SU-DHL-6 (cell line): Measurements from ENCODE around the gene SAXO1.

Experiments used
- H2AFZ ChIP-seq: fragments of 200-600 bp; sonication (generic); 2 replicates; pipeline ENCODE4 v1.6.1; 2014; ENCODE audit warnings: low read depth, mild to moderate bottlenecking, moderate library complexity, mixed read lengths, antibody characterized with exemption, low read length; ENCODE audit not compliant: severe bottlenecking
- H3F3A ChIP-seq: fragments of 200-600 bp; shearing (Covaris generic); 2 replicates; pipeline ENCODE4 v1.6.0; 2016; ENCODE audit warnings: antibody characterized with exemption, mild to moderate bottlenecking; ENCODE audit not compliant: insufficient read depth
- H3K27ac ChIP-seq: fragments of 200-600 bp; sonication (generic); 2 replicates; pipeline ENCODE4 v1.5.1; 2016; ENCODE audit warnings: low read depth, mild to moderate bottlenecking, low read length, moderate library complexity, mixed read lengths
- H3K27me3 ChIP-seq: fragments of 200-600 bp; sonication (generic), shearing (Covaris generic); 2 replicates; pipeline ENCODE4 v1.6.0; 2014; ENCODE audit warnings: mild to moderate bottlenecking, low read length
- H3K36me3 ChIP-seq: fragments of 200-600 bp; sonication (generic); 2 replicates; pipeline ENCODE4 v1.6.1; 2014; ENCODE audit warnings: mild to moderate bottlenecking, low read length, mixed read lengths
- H3K4me2 ChIP-seq: fragments of 300-600, 200-600 bp; shearing (Covaris generic), sonication (generic); 2 replicates; pipeline ENCODE4 v1.6.0; 2014; ENCODE audit warnings: low read length, low read depth, mild to moderate bottlenecking; ENCODE audit not compliant: poor library complexity, severe bottlenecking
- H3K4me3 ChIP-seq: fragments of 200-600 bp; sonication (generic); 2 replicates; pipeline ENCODE4 v1.5.1; 2014; ENCODE audit warnings: antibody characterized with exemption, low read length, mild to moderate bottlenecking, mixed read lengths; ENCODE audit not compliant: insufficient read depth, poor library complexity, severe bottlenecking
- H3K79me2 ChIP-seq: fragments of 200-600 bp; sonication (generic); 2 replicates; pipeline ENCODE4 v1.6.1; 2014; ENCODE audit warnings: mild to moderate bottlenecking, low read length, moderate library complexity; ENCODE audit not compliant: insufficient read depth
- H3K9ac ChIP-seq: fragments of 200-600 bp; sonication (generic); 2 replicates; pipeline ENCODE4 v1.7.0; 2014; ENCODE audit warnings: mild to moderate bottlenecking, low read length
- H3K9me2 ChIP-seq: fragments of 200-600 bp; sonication (generic); replicated peaks from 2 replicates; pipeline ENCODE4 v1.6.1; 2014; ENCODE audit warnings: low read length; ENCODE audit not compliant: insufficient read depth
- H3K9me3 ChIP-seq: fragments of 200-600 bp; sonication (generic); 2 replicates; pipeline ENCODE4 v1.6.1; 2014; ENCODE audit warnings: low read length, mixed read lengths; ENCODE audit not compliant: insufficient read depth
- H4K20me1 ChIP-seq: fragments of 200-600 bp; sonication (generic); 2 replicates; pipeline ENCODE4 v1.6.1; 2014; ENCODE audit warnings: low read depth, mild to moderate bottlenecking, antibody characterized with exemption, low read length, moderate library complexity, mixed read lengths
- EZH2phosphoT487 ChIP-seq: fragments of 200-600 bp; sonication (generic), shearing (Covaris generic); conservative IDR thresholded peaks from 2 replicates; pipeline ENCODE4 v1.6.1; 2018; ENCODE audit warnings: mild to moderate bottlenecking, antibody characterized with exemption, low read length, moderate library complexity, mixed read lengths
- TF ChIP-seq, protein P1 (sequence below): fragments of 200-600 bp; sonication (generic); IDR thresholded peaks from one replicate; pipeline ENCODE4 v1.5.1; 2017; ENCODE audit warnings: antibody characterized with exemption, mild to moderate bottlenecking, low read length, moderate library complexity; ENCODE audit not compliant: insufficient read depth, poor library complexity, severe bottlenecking

SAXO1 gene

GRCh38 chr9:18889550-18889949 lies 143.5 kb downstream of the SAXO1 start:
- Histone ChIP-seq H3F3A (no peaks in the 10 kb centered on the region), H3K9me3 (no peaks in the 10 kb centered on the region), H3K36me3 (no peaks in the 10 kb centered on the region), H3K27ac (no peak overlapping the region), H3K4me2 (no peak overlapping the region), H3K79me2 (no peaks in the 10 kb centered on the region), H4K20me1 (no peaks in the 10 kb centered on the region), H3K27me3 (no peaks in the 10 kb centered on the region), H2AFZ (no peak overlapping the region), H3K9ac (no peak overlapping the region), H3K4me3 (no peak overlapping the region), H3K9me2 (no peaks in the 10 kb centered on the region)
- TF ChIP-seq EZH2phosphoT487, result no peak
- TF ChIP-seq, protein P1, sequence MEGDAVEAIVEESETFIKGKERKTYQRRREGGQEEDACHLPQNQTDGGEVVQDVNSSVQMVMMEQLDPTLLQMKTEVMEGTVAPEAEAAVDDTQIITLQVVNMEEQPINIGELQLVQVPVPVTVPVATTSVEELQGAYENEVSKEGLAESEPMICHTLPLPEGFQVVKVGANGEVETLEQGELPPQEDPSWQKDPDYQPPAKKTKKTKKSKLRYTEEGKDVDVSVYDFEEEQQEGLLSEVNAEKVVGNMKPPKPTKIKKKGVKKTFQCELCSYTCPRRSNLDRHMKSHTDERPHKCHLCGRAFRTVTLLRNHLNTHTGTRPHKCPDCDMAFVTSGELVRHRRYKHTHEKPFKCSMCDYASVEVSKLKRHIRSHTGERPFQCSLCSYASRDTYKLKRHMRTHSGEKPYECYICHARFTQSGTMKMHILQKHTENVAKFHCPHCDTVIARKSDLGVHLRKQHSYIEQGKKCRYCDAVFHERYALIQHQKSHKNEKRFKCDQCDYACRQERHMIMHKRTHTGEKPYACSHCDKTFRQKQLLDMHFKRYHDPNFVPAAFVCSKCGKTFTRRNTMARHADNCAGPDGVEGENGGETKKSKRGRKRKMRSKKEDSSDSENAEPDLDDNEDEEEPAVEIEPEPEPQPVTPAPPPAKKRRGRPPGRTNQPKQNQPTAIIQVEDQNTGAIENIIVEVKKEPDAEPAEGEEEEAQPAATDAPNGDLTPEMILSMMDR, result no peak

DNA sequence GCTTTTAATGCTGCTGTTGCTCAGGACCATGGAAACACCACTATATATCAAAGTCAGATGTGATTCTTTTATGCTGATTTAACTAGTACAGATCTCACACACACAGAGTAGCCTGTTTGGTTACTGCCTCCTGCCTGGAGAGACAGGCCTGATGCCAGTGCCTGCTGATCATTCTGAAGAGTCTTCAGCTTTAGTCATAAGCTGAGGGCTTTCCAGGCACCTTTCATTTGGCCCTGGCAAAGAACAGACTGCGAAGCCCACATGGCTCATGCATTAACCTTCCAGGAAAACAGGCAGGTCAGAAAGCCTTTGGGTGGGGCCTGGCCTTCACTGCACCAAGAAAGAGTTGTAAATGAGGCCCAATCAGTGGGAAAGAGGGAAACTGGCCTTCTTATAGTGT lies 144.7 kb downstream of the SAXO1 start:
- Histone ChIP-seq H3K9ac (no peak overlapping the region), H3K27ac (no peak overlapping the region), H3K79me2 (no peaks in the 10 kb centered on the region), H3K4me2 (no peak overlapping the region), H2AFZ (no peak overlapping the region), H3K9me2 (no peaks in the 10 kb centered on the region), H3K36me3 (no peaks in the 10 kb centered on the region), H3K27me3 (no peaks in the 10 kb centered on the region), H4K20me1 (no peaks in the 10 kb centered on the region), H3K9me3 (no peaks in the 10 kb centered on the region), H3F3A (no peaks in the 10 kb centered on the region), H3K4me3 (no peak overlapping the region)
- TF ChIP-seq, protein P1, result no peak
- no peak for TF ChIP-seq EZH2phosphoT487

DNA sequence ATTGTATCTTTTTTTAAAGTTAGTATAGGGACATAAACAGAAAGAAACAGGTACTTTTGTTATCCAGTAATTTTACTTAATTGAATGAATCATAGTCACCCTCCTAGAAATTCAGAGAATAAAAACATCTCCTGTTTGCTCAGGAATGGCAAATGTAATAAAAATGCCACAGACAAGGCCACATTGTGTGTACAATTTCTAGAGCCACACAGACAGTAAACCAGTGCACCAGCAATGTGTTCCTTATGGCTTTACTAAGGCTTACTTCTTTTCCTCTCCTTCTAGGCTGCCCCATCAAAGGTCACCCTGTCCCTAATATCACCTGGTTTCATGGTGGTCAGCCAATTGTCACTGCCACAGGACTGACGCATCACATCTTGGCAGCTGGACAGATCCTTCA lies 145.5 kb downstream of the SAXO1 start:
- H3K27me3 ChIP-seq, result no peaks in the 10 kb centered on the region
- H4K20me1 ChIP-seq, result no peaks in the 10 kb centered on the region
- no peak overlapping the region for H3K4me2 ChIP-seq
- H3K79me2 ChIP-seq, result no peaks in the 10 kb centered on the region
- no peaks in the 10 kb centered on the region for H3K9me3 ChIP-seq
- H3K36me3 ChIP-seq, result no peaks in the 10 kb centered on the region
- H3K9ac ChIP-seq, result no peak overlapping the region
- H3K9me2 ChIP-seq, result no peaks in the 10 kb centered on the region
- no peak overlapping the region for H2AFZ ChIP-seq
- no peaks in the 10 kb centered on the region for H3F3A ChIP-seq
- no peak overlapping the region for H3K4me3 ChIP-seq
- TF ChIP-seq, protein P1, result no peak
- TF ChIP-seq EZH2phosphoT487, result no peak
- no peak overlapping the region for H3K27ac ChIP-seq
